Measurements from ENCODE around the gene GPAT2.
"Not testable (repeated sequence)": the region's sequence is repeated elsewhere in the genome, so short reads cannot be mapped to it uniquely, and the experiment has no call there.

The GPAT2 gene

DNA sequence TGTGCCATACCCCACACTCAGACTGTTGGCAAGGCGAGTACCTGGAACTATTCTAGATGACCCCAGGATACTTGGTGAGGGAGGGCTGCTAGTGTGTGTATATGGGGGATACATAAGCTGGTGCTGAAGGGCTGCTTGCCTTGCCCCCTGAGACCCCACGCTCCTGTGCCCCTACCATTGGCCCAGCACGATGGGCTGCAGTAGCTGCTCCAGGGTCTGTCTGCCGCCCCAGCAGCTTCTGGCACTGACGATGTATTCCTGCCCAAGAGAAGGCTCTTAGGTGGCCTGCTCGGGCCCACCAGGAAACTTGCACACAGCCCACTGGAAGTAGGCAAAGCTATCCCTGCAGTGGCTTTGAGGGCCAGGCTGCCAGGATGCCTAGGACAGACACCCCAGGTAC lies 9.0 kb downstream of the GPAT2 start:
- H2AFZ ChIP-seq (ENCODE audit: low read depth, low read length); H3K27me3 ChIP-seq (ENCODE audit: insufficient read depth, low read length, poor library complexity); H3K36me3 ChIP-seq (ENCODE audit: insufficient read depth, low read length); DNase-seq; H3K4me1 ChIP-seq (ENCODE audit: insufficient read depth, low read length); H3K9me3 ChIP-seq (ENCODE audit: insufficient read depth, low read length, severe bottlenecking); H3K4me3 ChIP-seq (ENCODE audit: low read depth in 1 of 2, low read length in 2 of 2); ATAC-seq (ENCODE audit: insufficient read depth, low read depth); H3K27ac ChIP-seq (ENCODE audit: low read length); H3K4me2 ChIP-seq (ENCODE audit: insufficient read depth, low read length); H3K79me2 ChIP-seq (ENCODE audit: insufficient read depth, low read length); H4K20me1 ChIP-seq (ENCODE audit: insufficient read depth, low read length); H3K9ac ChIP-seq (ENCODE audit: low read depth, low read length): not testable (repeated sequence)

DNA sequence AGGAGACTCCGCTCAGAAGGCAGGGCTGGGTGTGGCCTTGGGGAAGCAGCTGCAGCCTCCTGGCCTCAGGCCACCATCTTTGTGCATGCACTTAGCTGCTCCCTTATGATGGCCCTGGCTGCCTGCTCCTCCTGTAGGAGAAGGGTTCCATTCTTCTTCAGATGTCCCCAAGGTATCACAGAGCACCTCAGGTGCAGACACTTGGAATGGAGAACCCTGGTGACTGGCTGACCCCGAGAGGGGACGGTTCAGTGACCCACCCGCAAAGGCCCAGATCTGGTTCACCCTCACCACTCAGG lies 9.6 kb downstream of the GPAT2 start:
- Histone ChIP-seq H3K4me1 (ENCODE audit: insufficient read depth, low read length) (no peaks in the 10 kb centered on the region), H3K9me3 (ENCODE audit: insufficient read depth, low read length, severe bottlenecking) (no peaks in the 10 kb centered on the region), H3K27ac (ENCODE audit: low read length) (no peak overlapping the region), H3K27me3 (ENCODE audit: insufficient read depth, low read length, poor library complexity) (no peaks in the 10 kb centered on the region), H4K20me1 (ENCODE audit: insufficient read depth, low read length) (no peaks in the 10 kb centered on the region), H3K4me3 (ENCODE audit: low read depth in 1 of 2, low read length in 2 of 2) (no peak overlapping the region), H3K79me2 (ENCODE audit: insufficient read depth, low read length) (no peaks in the 10 kb centered on the region), H2AFZ (ENCODE audit: low read depth, low read length) (no peak overlapping the region), H3K36me3 (ENCODE audit: insufficient read depth, low read length) (no peaks in the 10 kb centered on the region), H3K4me2 (ENCODE audit: insufficient read depth, low read length) (no peak overlapping the region), H3K9ac (ENCODE audit: low read depth, low read length) (no peak overlapping the region)
- DNase-seq (no peak), ATAC-seq (ENCODE audit: insufficient read depth, low read depth) (no peak)
- TF ChIP-seq EZH2 (IDR thresholded peaks at IDR 0.05; ENCODE audit: borderline replicate concordance, low read depth, low read length, severe bottlenecking), result no peak
- TF ChIP-seq, protein P1, sequence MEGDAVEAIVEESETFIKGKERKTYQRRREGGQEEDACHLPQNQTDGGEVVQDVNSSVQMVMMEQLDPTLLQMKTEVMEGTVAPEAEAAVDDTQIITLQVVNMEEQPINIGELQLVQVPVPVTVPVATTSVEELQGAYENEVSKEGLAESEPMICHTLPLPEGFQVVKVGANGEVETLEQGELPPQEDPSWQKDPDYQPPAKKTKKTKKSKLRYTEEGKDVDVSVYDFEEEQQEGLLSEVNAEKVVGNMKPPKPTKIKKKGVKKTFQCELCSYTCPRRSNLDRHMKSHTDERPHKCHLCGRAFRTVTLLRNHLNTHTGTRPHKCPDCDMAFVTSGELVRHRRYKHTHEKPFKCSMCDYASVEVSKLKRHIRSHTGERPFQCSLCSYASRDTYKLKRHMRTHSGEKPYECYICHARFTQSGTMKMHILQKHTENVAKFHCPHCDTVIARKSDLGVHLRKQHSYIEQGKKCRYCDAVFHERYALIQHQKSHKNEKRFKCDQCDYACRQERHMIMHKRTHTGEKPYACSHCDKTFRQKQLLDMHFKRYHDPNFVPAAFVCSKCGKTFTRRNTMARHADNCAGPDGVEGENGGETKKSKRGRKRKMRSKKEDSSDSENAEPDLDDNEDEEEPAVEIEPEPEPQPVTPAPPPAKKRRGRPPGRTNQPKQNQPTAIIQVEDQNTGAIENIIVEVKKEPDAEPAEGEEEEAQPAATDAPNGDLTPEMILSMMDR (IDR thresholded peaks at IDR 0.05; ENCODE audit: borderline replicate concordance, extremely low read depth, low read length, poor library complexity, severe bottlenecking), result no peak

DNA sequence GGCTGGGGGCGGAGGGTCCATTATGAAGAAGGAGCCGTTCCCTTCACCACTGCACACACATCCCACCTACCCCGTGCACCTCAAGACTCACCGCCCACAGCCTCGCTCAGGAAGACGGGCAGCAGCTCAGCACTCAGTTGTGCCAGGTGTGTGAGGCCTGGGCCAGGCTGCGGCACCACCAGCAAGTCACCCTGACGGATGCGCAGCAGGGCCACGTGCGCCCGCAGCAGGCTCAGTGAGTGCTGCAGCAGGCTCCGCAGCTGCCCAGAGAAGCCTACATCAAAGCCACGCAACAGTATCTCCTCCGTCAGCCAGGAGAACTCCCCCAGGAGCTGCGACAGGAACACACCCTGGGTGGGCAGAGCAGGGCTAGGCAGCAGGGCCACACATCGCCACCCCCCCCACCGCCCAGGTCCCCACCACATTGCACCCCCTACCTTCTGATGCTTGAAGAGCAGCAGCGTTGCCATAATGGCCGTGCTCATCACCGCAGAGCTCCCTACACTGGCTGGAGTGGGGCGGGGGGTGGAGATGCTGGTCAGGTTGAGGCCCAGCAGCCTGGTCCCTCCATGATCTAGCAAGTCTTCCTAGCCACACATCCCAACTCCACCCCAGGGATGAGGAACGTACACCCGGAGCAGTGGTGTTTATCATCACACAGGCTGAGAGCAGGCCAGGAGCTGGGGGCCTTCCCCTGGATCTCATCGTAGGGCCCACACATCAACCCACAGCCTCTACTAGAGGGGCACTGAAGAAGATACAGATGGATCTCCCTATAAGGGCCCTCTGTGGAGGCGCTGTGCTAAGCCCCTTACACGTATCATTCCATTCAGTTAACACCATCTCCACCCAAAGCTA lies 10.2 kb downstream of the GPAT2 start:
- H3K4me2 ChIP-seq (ENCODE audit: insufficient read depth, low read length), result no peak overlapping the region
- no peaks in the 10 kb centered on the region for H4K20me1 ChIP-seq (ENCODE audit: insufficient read depth, low read length)
- no peak overlapping the region for H3K4me3 ChIP-seq (ENCODE audit: low read depth in 1 of 2, low read length in 2 of 2)
- ATAC-seq (ENCODE audit: insufficient read depth, low read depth), result no peak
- no peak overlapping the region for H3K27ac ChIP-seq (ENCODE audit: low read length)
- no peak overlapping the region for H3K9ac ChIP-seq (ENCODE audit: low read depth, low read length)
- no peaks in the 10 kb centered on the region for H3K27me3 ChIP-seq (ENCODE audit: insufficient read depth, low read length, poor library complexity)
- no peaks in the 10 kb centered on the region for H3K79me2 ChIP-seq (ENCODE audit: insufficient read depth, low read length)
- DNase-seq, result no peak
- H2AFZ ChIP-seq (ENCODE audit: low read depth, low read length), result no peak overlapping the region
- TF ChIP-seq, protein P1 (IDR thresholded peaks at IDR 0.05; ENCODE audit: borderline replicate concordance, extremely low read depth, low read length, poor library complexity, severe bottlenecking), result no peak
- no peak for TF ChIP-seq EZH2 (IDR thresholded peaks at IDR 0.05; ENCODE audit: borderline replicate concordance, low read depth, low read length, severe bottlenecking)
- H3K4me1 ChIP-seq (ENCODE audit: insufficient read depth, low read length), result no peaks in the 10 kb centered on the region
- H3K36me3 ChIP-seq (ENCODE audit: insufficient read depth, low read length), result no peaks in the 10 kb centered on the region
- H3K9me3 ChIP-seq (ENCODE audit: insufficient read depth, low read length, severe bottlenecking), result no peaks in the 10 kb centered on the region

DNA sequence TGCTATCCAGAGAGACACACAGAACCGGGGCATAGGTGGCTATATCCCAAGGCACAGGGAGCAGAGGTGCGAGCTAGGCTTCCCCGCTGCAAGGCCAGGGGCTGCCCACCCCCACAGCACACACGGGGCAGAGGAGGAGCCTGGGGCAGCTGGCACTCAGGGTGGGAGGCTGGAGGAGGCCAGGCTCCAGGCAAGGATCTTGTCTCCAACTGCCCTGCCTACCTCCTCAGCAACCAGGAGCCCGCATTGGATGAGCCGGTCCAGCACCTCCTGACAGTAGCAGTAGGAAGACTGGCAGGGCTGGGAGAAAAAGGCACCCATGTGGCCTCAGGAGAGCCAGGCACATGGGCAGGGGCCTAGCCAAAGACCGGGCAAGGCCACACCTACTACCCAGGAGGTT lies 11.0 kb downstream of the GPAT2 start:
- ATAC-seq (ENCODE audit: insufficient read depth, low read depth), result not testable (repeated sequence)

More for the DNA sequence above, 11.0 kb downstream of the GPAT2 start:
- not testable (repeated sequence) for H3K9ac ChIP-seq (ENCODE audit: low read depth, low read length); H3K79me2 ChIP-seq (ENCODE audit: insufficient read depth, low read length); H3K4me2 ChIP-seq (ENCODE audit: insufficient read depth, low read length); H4K20me1 ChIP-seq (ENCODE audit: insufficient read depth, low read length); DNase-seq; H3K9me3 ChIP-seq (ENCODE audit: insufficient read depth, low read length, severe bottlenecking); H3K36me3 ChIP-seq (ENCODE audit: insufficient read depth, low read length); H3K4me1 ChIP-seq (ENCODE audit: insufficient read depth, low read length); H3K4me3 ChIP-seq (ENCODE audit: low read depth in 1 of 2, low read length in 2 of 2); H2AFZ ChIP-seq (ENCODE audit: low read depth, low read length); H3K27ac ChIP-seq (ENCODE audit: low read length); H3K27me3 ChIP-seq (ENCODE audit: insufficient read depth, low read length, poor library complexity)
